Skeletal muscle tissue (tissue), 4 donors: Measurements from ENCODE around the gene NPC1L1. TPM values are rescaled to one million over a fixed set of nuclear protein-coding genes. Genes with fewer than 3 reads are reported as not detected.

Experiments
- H3K27ac ChIP-seq: one replicate; pipeline ENCODE4 v1.7.0; 2013; ENCODE audit warnings: mild to moderate bottlenecking, low read depth, low read length, inconsistent platforms
- H3K27me3 ChIP-seq, 3 donors: one replicate each; pipeline ENCODE4 v1.7.0; 2013; ENCODE audit warnings: low read length in 3 of 3; ENCODE audit not compliant: control insufficient read depth in 3 of 3, insufficient read depth in 3 of 3
- H3K36me3 ChIP-seq, 3 donors: one replicate each; pipeline ENCODE4 v1.7.0; 2013; ENCODE audit warnings: low read length in 3 of 3; ENCODE audit not compliant: control insufficient read depth in 3 of 3, insufficient read depth in 3 of 3
- H3K4me1 ChIP-seq, 3 donors: one replicate each; pipeline ENCODE4 v1.7.0; 2013; ENCODE audit warnings: low read length in 3 of 3, mild to moderate bottlenecking in 3 of 3; ENCODE audit not compliant: control insufficient read depth in 3 of 3, insufficient read depth in 3 of 3
- H3K4me3 ChIP-seq, 3 donors: one replicate each; pipeline ENCODE4 v1.7.0; 2013; ENCODE audit warnings: low read length in 3 of 3
- H3K9ac ChIP-seq, 3 donors: one replicate each; pipeline ENCODE4 v1.7.0; 2013; ENCODE audit warnings: low read length in 3 of 3, mild to moderate bottlenecking in 3 of 3, moderate library complexity in 2 of 3, low read depth in 1 of 3
- H3K9me3 ChIP-seq, 3 donors: one replicate each; pipeline ENCODE4 v1.7.0; 2013; ENCODE audit warnings: low read length in 3 of 3; ENCODE audit not compliant: control insufficient read depth in 3 of 3
- total RNA-seq: library from RNA; depleted of rRNA; stranded (reverse); fragments of >200 nt; gene quantifications from one replicate; pipeline ENCODE4 v1.2.3, GENCODE V29; 2014
- donor health status: Osteomylitis.

NPC1L1 gene
- total RNA-seq, 1 donor from 2014 or later, result not detected

DNA sequence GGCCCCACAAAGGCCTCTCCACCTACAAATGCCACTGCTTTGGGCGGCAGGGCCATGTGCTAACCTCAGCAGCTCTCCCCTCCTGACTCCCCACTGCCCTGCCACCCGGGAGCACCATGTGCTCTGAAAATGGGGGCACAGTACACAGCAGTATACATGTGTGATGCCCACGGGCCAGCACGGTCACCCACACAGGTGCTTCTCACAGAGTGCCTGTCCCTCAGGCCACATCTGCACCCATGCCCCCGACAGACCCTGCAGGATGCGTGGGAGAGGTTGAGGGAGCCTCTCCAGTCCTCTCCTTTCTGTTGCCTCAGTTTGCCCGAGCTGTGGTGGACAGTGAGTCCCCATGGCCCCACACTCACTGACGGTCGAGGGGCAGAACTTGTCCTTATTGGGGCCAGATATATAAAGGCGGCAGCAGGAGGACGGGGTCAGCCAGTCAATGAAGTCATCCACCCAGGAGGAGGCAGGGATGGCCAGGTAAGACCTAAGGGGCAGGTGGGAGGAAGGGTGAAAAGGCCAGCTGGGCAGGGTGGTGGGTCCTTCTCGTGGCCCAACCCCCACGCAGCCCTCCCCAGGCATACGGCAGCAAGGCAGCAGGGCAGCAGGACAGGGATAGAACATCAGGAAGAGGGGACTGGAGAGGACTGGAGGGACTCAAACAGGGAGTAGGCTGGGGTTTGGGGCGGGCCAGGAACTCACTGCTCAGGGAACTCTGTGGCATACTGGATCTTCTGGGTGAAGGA is 19.6 kb downstream of the NPC1L1 start:
- H3K36me3 ChIP-seq, result no peaks in the 10 kb centered on the region

DNA sequence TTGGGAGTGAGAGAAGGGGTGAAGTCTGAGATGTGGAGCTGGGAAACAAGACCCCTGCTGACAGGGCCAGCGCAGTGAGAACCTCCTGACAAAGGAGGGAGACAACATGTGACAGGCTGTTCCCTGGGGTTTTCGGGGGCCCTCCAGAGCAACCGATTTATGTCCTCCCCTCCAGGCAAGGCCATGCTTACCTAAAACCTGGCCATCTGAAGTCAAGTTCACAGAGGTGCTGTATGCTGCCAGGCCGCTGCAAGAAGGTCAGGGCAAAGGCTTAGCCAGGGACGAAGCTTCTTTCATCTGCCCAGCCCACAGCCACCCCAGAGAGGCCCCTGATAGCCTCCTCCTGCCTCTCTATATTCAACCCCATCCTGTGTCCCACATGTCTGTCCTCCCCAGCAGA is 20.6 kb downstream of the NPC1L1 start:
- Histone ChIP-seq H3K27ac (no peak overlapping the region), H3K4me3 (no peak overlapping the region), H3K9me3 (no peaks in the 10 kb centered on the region), H3K36me3 (no peaks in the 10 kb centered on the region), H3K27me3 (no peaks in the 10 kb centered on the region), H3K4me1 (no peaks in the 10 kb centered on the region), H3K9ac (no peak overlapping the region)

More for the DNA sequence above, 19.6 kb downstream of the NPC1L1 start:
- no peak overlapping the region for H3K27ac ChIP-seq
- no peaks in the 10 kb centered on the region for H3K27me3 ChIP-seq
- no peaks in the 10 kb centered on the region for H3K4me1 ChIP-seq
- H3K9ac ChIP-seq, result no peak overlapping the region
- no peak overlapping the region for H3K4me3 ChIP-seq
- no peaks in the 10 kb centered on the region for H3K9me3 ChIP-seq

DNA sequence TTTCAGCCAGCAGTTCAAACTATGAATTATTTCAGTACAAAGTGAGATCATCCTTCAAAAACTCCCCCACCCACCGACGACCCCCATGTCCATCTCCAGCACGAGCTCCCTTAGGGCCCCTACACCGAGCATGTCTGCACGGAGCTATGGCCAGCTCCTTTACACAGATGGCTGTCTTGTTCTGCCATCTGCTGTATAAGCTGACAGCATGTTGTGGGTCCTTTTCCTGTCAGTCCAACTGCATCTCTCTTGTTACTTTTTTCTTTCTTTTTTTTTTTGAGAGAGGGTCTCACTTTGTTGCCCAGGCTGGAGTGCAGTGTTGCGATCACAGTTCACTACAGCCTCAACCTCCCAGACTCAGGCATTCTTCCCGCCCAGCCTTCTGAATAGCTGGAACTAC is 21.6 kb downstream of the NPC1L1 start:
- Histone ChIP-seq H3K27ac (no peak overlapping the region), H3K36me3 (no peaks in the 10 kb centered on the region), H3K9me3 (no peaks in the 10 kb centered on the region), H3K4me3 (no peak overlapping the region), H3K4me1 (no peaks in the 10 kb centered on the region), H3K9ac (no peak overlapping the region), H3K27me3 (no peaks in the 10 kb centered on the region)

DNA sequence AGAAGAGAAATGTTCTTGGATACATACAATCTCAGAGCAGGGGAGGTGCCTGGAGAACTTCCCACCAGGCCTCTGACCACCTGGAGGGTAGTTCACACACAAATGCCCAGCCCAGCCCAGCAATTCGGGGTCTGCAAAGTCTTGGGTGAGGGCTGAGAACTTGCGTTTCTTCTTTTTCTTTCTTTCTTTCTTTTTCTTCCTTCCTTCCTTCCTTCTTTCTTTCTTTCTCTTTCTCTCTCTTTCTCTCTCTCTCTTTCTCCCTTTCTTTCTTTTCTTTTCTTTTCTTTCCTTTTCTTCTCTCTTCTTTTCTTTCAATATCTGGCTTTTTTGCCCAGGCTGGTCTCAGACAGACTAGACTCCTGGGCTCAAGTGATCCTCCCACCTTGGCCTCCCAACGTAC is 22.4 kb downstream of the NPC1L1 start:
- H3K4me1 ChIP-seq, result no peaks in the 10 kb centered on the region
- no peak overlapping the region for H3K27ac ChIP-seq
- no peaks in the 10 kb centered on the region for H3K9me3 ChIP-seq
- no peaks in the 10 kb centered on the region for H3K27me3 ChIP-seq
- H3K36me3 ChIP-seq, result no peaks in the 10 kb centered on the region
- no peak overlapping the region for H3K9ac ChIP-seq
- H3K4me3 ChIP-seq, result no peak overlapping the region

DNA sequence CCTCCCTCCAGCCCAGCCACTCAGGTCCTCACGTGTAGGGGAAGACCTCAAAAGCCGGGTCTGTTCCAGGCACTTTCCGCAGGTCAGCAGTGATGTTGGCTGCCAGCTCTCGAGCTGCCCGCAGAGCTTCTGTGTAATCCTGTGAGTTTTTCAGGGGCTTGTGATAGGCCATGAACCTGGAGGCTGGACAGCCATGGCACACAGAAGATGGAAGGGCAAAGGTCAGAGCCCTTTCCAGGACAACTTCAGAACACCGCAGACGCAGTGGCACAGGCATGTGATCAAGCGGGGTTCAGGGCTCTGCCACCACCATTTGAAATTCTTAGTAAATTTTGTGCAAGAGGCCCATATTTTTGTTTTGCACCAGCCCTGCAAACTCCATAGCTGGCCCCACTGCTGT is 24.0 kb downstream of the NPC1L1 start:
- Histone ChIP-seq H3K4me3 (no peak overlapping the region), H3K9me3 (no peaks in the 10 kb centered on the region), H3K27ac (no peak overlapping the region), H3K27me3 (no peaks in the 10 kb centered on the region), H3K4me1 (no peaks in the 10 kb centered on the region), H3K36me3 (no peaks in the 10 kb centered on the region), H3K9ac (no peak overlapping the region)

DNA sequence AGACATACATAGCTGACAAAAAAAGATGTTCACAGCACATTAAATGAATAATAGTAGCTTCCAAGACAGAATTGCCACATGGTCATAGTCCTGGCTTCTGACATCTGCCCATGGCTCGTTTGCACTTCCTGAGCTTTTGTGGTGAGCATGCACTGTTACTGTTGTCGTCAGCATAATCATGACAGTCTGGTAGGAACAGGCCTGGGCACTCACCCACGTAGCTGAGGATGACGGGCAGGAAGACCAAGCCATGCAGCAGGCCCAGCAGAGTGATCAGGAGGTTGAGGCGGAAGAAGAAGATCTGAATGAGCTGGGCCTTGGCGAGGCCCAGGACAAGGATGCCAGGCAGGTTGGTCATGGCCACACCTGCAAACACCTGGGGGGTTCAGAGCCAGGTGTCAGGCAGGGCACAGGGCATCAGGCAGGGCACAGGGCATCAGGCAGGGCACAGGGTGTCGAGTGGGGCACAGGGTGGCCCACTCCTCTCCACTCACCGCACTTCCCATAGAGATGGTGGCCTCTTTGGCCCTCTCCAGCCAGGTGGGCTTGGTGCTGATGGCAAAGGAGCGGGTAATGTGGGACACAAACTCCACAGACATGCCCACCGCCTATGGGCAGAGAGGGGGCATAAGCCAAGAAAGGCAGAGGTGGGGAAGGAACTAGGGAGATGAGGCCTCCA is 25.4 kb downstream of the NPC1L1 start:
- Histone ChIP-seq H3K9me3 (no peaks in the 10 kb centered on the region), H3K9ac (no peak overlapping the region), H3K4me3 (no peak overlapping the region), H3K27ac (no peak overlapping the region), H3K4me1 (no peaks in the 10 kb centered on the region), H3K36me3 (no peaks in the 10 kb centered on the region), H3K27me3 (no peaks in the 10 kb centered on the region)

DNA sequence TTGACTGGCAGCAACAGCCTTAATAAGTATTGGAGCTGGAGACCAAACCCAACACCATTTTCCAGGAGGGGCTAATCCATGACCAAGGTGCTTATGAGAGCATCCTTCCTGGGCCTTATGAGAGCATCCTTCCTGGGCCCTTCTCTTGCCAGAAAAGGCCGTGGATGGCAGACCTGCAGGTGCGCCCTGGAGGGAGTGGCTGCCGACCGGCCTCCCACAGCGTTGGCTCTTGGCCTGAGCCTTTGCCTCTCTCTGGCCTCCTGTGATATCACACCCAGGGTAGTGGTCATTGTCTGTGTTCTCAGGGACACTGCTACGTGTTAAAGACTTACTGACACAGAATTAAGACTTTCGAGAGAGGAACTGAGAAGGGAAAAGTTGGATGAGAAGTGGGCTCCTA is 28.4 kb downstream of the NPC1L1 start:
- H3K36me3 ChIP-seq, result no peaks in the 10 kb centered on the region
- H3K4me3 ChIP-seq, result no peak overlapping the region
- H3K4me1 ChIP-seq, result no peaks in the 10 kb centered on the region
- no peaks in the 10 kb centered on the region for H3K9me3 ChIP-seq
- no peak overlapping the region for H3K9ac ChIP-seq
- H3K27ac ChIP-seq, result no peak overlapping the region
- H3K27me3 ChIP-seq, result peaks cover 0 to 3% (median 0%) of the 10 kb centered on the region in 3 donors

DNA sequence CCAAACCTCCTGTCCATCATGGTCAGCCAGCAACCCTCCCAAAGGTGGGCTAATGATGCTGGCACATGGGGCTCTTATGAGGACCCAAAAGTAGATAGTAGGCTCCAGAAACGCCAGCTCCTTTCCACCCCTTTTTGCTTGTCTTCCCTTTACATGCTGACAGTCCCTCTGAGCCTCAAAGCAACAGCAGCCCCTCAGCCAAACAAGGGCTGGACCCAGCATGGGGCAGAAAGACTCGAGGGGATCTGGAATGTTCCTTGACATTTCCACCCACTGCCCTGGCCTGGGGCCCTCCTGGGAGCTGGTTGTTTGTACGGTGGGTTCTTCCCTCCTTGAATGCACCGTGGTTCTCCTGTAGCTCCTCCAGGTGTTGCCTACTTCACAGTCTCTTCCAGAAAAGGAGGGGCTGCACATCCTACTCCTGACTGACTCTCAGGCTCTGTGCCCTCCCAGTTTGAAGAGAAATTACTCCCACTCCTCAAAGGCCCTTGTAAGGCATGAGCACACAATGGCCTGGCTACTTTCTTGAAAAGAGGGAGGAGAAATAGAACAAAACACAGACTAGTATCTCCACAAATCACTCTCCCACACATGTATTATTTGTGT is 29.2 kb downstream of the NPC1L1 start:
- Histone ChIP-seq H3K27me3 (peaks cover 0 to 3% (median 0%) of the 10 kb centered on the region in 3 donors), H3K36me3 (no peaks in the 10 kb centered on the region), H3K9ac (no peak overlapping the region), H3K27ac (no peak overlapping the region), H3K4me3 (no peak overlapping the region), H3K9me3 (no peaks in the 10 kb centered on the region), H3K4me1 (no peaks in the 10 kb centered on the region)

DNA sequence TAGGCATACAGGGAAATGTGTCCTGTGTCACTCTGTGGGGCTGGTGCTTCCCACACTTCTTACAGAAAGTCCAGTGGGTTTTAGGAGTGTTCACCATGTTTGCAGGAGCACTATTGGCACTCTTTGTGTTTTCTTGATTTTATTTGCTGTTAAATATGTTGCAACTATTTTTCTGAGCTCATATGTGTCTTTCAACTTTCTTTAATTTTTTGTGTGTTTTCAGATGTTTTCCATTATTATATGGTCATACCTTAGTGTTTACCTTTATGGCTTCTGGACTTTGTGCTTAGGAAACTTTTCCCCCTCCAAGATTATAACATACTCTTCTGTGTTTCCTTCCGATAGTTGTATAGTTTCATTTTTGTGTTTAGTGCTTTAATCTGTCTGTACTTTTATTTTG is 29.9 kb downstream of the NPC1L1 start:
- Histone ChIP-seq H3K4me1 (no peaks in the 10 kb centered on the region), H3K36me3 (no peaks in the 10 kb centered on the region), H3K4me3 (no peak overlapping the region), H3K9ac (no peak overlapping the region), H3K27me3 (peaks cover 0 to 3% (median 0%) of the 10 kb centered on the region in 3 donors), H3K27ac (no peak overlapping the region), H3K9me3 (no peaks in the 10 kb centered on the region)

DNA sequence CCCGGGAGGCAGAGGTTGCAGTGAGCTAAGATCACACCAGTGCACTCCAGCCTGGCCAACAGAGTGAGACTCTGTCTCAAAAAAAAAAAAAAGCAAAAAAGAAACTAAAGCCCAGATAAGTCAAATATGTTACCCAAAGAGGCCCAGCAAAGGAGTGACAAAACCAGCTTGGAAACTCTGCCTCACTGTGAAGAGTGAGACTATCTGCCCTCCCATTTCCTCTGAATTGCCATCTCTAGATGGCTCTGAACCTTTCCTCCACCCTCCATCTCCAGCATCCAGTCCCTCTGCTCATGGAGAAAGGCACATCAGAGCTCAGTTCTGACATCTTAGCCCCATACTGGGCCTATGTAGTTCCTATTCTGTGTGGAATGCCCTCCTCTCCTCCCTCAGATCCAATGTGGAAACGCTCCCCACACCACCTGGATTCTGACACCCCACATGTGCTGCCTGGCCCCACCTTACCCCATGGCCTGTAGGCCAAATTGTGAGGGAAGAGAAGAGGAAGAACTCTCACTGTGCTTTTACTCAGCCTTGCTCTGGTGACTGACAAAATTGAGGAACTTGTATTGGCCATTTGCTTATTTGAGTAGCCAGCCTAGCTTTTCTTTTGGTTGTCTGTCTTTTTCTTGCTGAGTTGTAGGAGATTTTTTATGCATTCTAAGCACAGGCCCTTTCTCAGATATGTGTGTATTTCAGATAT is 32.7 kb downstream of the NPC1L1 start:
- H3K36me3 ChIP-seq, result no peaks in the 10 kb centered on the region
- no peak overlapping the region for H3K4me3 ChIP-seq
- H3K27me3 ChIP-seq, result peaks cover 0 to 3% (median 0%) of the 10 kb centered on the region in 3 donors
- no peaks in the 10 kb centered on the region for H3K4me1 ChIP-seq
- H3K27ac ChIP-seq, result no peak overlapping the region
- H3K9ac ChIP-seq, result no peak overlapping the region
- H3K9me3 ChIP-seq, result no peaks in the 10 kb centered on the region
